ENCODE data around the gene SYT1.

The SYT1 gene

DNA sequence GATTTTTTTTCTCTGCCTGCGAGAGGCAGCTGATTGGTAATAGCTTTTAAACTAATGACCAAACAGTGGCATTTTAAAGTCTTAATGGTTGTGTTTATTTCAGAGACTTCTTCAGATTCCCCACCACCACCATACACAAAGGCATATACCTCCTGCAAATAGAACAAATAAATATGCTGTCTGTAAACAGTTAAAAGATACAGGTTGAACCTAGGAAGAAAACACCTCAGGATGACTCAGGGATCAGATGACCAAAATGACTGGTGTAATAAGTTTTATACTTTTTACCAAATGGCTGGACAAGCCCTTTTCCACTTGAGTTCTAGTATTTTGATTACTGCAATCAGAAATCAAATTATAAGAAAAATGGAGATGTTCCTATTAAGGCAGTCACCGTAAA is 462.1 kb downstream of the SYT1 start:
- Histone ChIP-seq H3K27me3 (ENCODE audit: insufficient read depth, low read length) (no peaks in the 10 kb centered on the region), H3K27ac (ENCODE audit: low read depth, low read length) (no peak overlapping the region), H2AFZ (ENCODE audit: low read length, unreplicated experiment) (no peak overlapping the region), H3K36me3 (ENCODE audit: insufficient read depth, low read length) (no peaks in the 10 kb centered on the region), H3K4me1 (ENCODE audit: control insufficient read depth, insufficient read depth, low read length, unreplicated experiment) (peaks cover 8% of the 10 kb centered on the region), H3K79me2 (ENCODE audit: control insufficient read depth, insufficient read depth, low read length, unreplicated experiment) (no peaks in the 10 kb centered on the region), H3K4me3 (ENCODE audit: low read depth, low read length) (no peak overlapping the region)

DNA sequence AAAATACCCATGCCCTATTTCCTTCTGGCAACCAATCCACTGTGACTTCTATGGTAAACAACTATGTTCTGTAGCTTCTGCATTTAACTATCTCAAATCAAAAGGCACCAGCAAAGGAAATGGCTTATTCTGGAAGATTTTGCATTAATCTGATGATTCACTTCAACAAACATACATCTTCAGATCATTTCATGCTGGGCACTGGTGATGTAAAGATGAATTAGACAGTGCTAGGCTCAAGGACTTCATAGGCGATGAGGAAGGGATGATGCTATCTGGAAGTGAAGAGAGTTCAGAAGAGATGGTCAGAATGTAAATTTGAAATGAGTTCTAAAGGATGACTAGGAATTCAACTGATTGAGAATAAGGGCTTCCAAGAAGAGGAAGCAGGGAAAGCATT is 462.9 kb downstream of the SYT1 start:
- peaks cover 16% of the 10 kb centered on the region for H3K4me1 ChIP-seq (ENCODE audit: control insufficient read depth, insufficient read depth, low read length, unreplicated experiment)
- H3K27ac ChIP-seq (ENCODE audit: low read depth, low read length) = no peak overlapping the region
- no peak overlapping the region for H2AFZ ChIP-seq (ENCODE audit: low read length, unreplicated experiment)
- H3K79me2 ChIP-seq (ENCODE audit: control insufficient read depth, insufficient read depth, low read length, unreplicated experiment) = no peaks in the 10 kb centered on the region
- H3K27me3 ChIP-seq (ENCODE audit: insufficient read depth, low read length) = no peaks in the 10 kb centered on the region
- no peaks in the 10 kb centered on the region for H3K36me3 ChIP-seq (ENCODE audit: insufficient read depth, low read length)
- H3K4me3 ChIP-seq (ENCODE audit: low read depth, low read length) = no peak overlapping the region

DNA sequence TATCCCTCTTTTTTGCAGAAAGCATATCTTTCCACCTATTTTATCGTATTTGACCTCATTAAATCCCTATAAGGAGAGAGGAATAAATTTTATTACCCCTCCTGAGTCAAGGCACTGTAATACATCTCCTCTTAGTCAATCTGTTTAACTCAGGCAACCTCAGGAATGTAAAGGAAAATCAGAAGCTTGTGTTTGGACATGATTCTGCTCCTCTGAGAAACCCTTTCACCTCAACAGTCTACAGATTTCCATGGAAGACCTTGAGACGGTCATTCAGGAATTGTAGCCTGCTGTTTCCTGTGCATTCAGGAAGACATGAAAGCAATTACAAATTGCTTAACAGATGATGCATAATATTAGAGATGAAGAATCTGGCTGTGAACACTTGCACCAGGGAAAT is 465.4 kb downstream of the SYT1 start:
- Histone ChIP-seq H3K36me3 (ENCODE audit: insufficient read depth, low read length) (no peaks in the 10 kb centered on the region), H3K4me3 (ENCODE audit: low read depth, low read length) (no peak overlapping the region), H3K4me1 (ENCODE audit: control insufficient read depth, insufficient read depth, low read length, unreplicated experiment) (peaks cover 17% of the 10 kb centered on the region), H3K27ac (ENCODE audit: low read depth, low read length) (no peak overlapping the region), H2AFZ (ENCODE audit: low read length, unreplicated experiment) (no peak overlapping the region), H3K79me2 (ENCODE audit: control insufficient read depth, insufficient read depth, low read length, unreplicated experiment) (no peaks in the 10 kb centered on the region), H3K27me3 (ENCODE audit: insufficient read depth, low read length) (no peaks in the 10 kb centered on the region)

DNA sequence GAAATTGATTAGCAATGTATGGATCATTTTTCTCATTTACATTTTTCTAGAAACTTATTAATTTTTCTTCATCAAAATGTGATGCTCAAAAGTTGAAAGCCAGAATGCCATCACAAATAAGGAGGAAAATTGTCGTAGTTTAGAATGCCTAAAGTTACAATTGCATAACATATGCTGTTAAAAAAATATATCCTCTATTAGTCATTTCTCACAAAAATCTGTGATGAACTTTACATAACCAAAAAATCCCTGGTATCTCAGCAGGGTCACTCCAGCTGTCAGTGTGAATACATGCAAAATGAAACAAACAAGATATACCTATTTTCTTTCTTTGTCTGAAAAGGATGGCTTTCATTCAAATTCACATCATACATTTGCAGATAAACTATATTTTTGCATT is 467.3 kb downstream of the SYT1 start:
- Histone ChIP-seq H3K79me2 (ENCODE audit: control insufficient read depth, insufficient read depth, low read length, unreplicated experiment) (no peaks in the 10 kb centered on the region), H3K36me3 (ENCODE audit: insufficient read depth, low read length) (no peaks in the 10 kb centered on the region), H2AFZ (ENCODE audit: low read length, unreplicated experiment) (no peak overlapping the region), H3K4me3 (ENCODE audit: low read depth, low read length) (no peak overlapping the region), H3K4me1 (ENCODE audit: control insufficient read depth, insufficient read depth, low read length, unreplicated experiment) (peaks cover 13% of the 10 kb centered on the region), H3K27me3 (ENCODE audit: insufficient read depth, low read length) (no peaks in the 10 kb centered on the region), H3K27ac (ENCODE audit: low read depth, low read length) (no peak overlapping the region)

GRCh38 chr12:79333144-79333543 is 468.6 kb downstream of the SYT1 start:
- no peak overlapping the region for H3K4me3 ChIP-seq (ENCODE audit: low read depth, low read length)
- H3K79me2 ChIP-seq (ENCODE audit: control insufficient read depth, insufficient read depth, low read length, unreplicated experiment) = no peaks in the 10 kb centered on the region

DNA sequence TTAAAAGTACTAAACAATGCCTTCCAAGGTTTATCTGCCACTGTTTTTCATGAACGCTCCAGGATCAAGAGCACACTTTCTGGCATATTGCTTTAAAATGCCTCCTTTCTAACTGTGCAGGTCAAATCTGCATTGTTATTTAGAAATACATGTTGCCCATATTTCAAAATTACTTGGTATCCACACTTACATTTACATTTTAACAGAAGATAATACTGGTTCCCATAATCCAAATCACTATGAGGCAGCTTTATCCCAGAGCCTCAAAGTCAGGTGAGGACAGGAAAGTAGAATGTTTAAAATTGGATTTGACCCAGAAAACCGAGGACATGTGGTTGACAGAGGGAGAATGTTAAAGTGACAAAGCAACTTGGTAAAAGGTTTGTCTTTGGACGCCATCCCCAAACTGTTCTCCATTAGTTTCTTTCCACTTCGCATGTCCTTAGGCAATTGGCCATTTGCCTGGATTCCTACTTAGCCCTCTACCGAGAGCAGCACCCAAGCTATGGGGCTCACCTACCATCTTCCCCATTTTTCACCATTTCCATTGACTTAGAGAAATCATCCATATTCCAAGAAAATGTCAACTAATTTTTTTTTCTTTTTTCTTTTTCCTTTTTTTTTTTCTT is 473.2 kb downstream of the SYT1 start:
- Histone ChIP-seq H3K27ac (ENCODE audit: low read depth, low read length) (no peak overlapping the region), H2AFZ (ENCODE audit: low read length, unreplicated experiment) (no peak overlapping the region), H3K79me2 (ENCODE audit: control insufficient read depth, insufficient read depth, low read length, unreplicated experiment) (no peaks in the 10 kb centered on the region), H3K4me3 (ENCODE audit: low read depth, low read length) (no peak overlapping the region), H3K36me3 (ENCODE audit: insufficient read depth, low read length) (no peaks in the 10 kb centered on the region), H3K4me1 (ENCODE audit: control insufficient read depth, insufficient read depth, low read length, unreplicated experiment) (no peaks in the 10 kb centered on the region), H3K27me3 (ENCODE audit: insufficient read depth, low read length) (no peaks in the 10 kb centered on the region)

More at GRCh38 chr12:79333144-79333543, 468.6 kb downstream of the SYT1 start:
- Histone ChIP-seq H2AFZ (ENCODE audit: low read length, unreplicated experiment) (no peak overlapping the region), H3K27ac (ENCODE audit: low read depth, low read length) (no peak overlapping the region), H3K4me1 (ENCODE audit: control insufficient read depth, insufficient read depth, low read length, unreplicated experiment) (peaks cover 11% of the 10 kb centered on the region), H3K27me3 (ENCODE audit: insufficient read depth, low read length) (no peaks in the 10 kb centered on the region), H3K36me3 (ENCODE audit: insufficient read depth, low read length) (no peaks in the 10 kb centered on the region)

DNA sequence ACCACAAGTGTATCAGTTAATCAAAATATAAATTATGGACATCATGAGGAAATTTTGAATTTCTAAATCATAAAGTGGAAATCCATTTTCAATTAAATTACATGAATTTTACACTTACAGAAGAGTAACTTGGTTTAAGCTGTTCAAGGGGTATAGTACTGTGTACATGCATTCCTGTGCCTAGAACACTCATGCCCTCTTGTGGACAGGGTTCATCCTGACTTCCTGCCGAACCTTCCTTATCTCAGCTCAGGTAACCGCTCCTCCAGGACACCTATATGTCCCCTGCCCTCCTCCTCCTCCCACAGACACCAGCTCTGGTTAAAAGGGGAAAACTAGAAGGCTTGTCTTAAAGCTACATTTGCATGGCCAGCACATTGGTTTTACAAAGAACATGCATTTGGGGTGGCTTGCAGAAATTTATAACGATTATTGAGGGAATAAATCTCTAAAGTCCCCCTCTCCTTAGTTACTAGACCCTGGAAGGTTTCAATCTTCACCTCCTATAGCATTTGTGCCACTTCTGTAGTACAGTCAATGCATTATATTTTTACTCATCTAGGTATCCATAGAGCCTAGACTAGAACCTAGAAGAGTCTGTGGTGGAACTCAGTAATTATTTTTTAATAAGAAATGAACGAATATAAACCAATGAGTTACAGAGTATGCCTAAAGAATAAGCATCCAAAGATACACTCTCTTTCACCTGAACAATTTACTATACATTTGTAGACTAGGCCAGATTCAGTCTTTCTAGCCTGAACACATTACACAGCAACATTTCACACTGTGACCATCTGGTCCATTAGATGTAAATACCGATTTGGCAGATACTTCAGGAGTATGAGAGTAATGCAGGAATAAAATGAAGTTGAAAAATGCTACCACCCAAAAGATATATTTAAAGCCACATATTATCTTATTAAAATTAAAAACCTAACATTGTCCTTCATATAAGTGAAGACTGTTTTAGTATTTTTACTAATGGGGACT is 480.6 kb downstream of the SYT1 start:
- Histone ChIP-seq H3K36me3 (ENCODE audit: insufficient read depth, low read length) (no peaks in the 10 kb centered on the region), H3K79me2 (ENCODE audit: control insufficient read depth, insufficient read depth, low read length, unreplicated experiment) (no peaks in the 10 kb centered on the region), H3K4me3 (ENCODE audit: low read depth, low read length) (no peak overlapping the region), H2AFZ (ENCODE audit: low read length, unreplicated experiment) (no peak overlapping the region), H3K27ac (ENCODE audit: low read depth, low read length) (no peak overlapping the region), H3K4me1 (ENCODE audit: control insufficient read depth, insufficient read depth, low read length, unreplicated experiment) (no peaks in the 10 kb centered on the region), H3K27me3 (ENCODE audit: insufficient read depth, low read length) (no peaks in the 10 kb centered on the region)

GRCh38 chr12:79347866-79348265 is 483.3 kb downstream of the SYT1 start:
- H3K79me2 ChIP-seq (ENCODE audit: control insufficient read depth, insufficient read depth, low read length, unreplicated experiment) = no peaks in the 10 kb centered on the region
- H3K27ac ChIP-seq (ENCODE audit: low read depth, low read length) = no peak overlapping the region
- no peaks in the 10 kb centered on the region for H3K4me1 ChIP-seq (ENCODE audit: control insufficient read depth, insufficient read depth, low read length, unreplicated experiment)
- no peaks in the 10 kb centered on the region for H3K27me3 ChIP-seq (ENCODE audit: insufficient read depth, low read length)
- H3K36me3 ChIP-seq (ENCODE audit: insufficient read depth, low read length) = no peaks in the 10 kb centered on the region
- no peak overlapping the region for H2AFZ ChIP-seq (ENCODE audit: low read length, unreplicated experiment)
- no peak overlapping the region for H3K4me3 ChIP-seq (ENCODE audit: low read depth, low read length)

- Histone ChIP-seq H3K36me3 (ENCODE audit: insufficient read depth, low read length) (no peaks in the 10 kb centered on the region), H3K4me3 (ENCODE audit: low read depth, low read length) (no peak overlapping the region), H2AFZ (ENCODE audit: low read length, unreplicated experiment) (no peak overlapping the region), H3K27me3 (ENCODE audit: insufficient read depth, low read length) (no peaks in the 10 kb centered on the region), H3K4me1 (ENCODE audit: control insufficient read depth, insufficient read depth, low read length, unreplicated experiment) (no peaks in the 10 kb centered on the region), H3K79me2 (ENCODE audit: control insufficient read depth, insufficient read depth, low read length, unreplicated experiment) (no peaks in the 10 kb centered on the region), H3K27ac (ENCODE audit: low read depth, low read length) (no peak overlapping the region)
These were observed 486.7 kb downstream of the SYT1 start for GRCh38 chr12:79351251-79351650.

- Histone ChIP-seq H3K36me3 (ENCODE audit: insufficient read depth, low read length) (no peaks in the 10 kb centered on the region), H3K79me2 (ENCODE audit: control insufficient read depth, insufficient read depth, low read length, unreplicated experiment) (no peaks in the 10 kb centered on the region), H3K4me1 (ENCODE audit: control insufficient read depth, insufficient read depth, low read length, unreplicated experiment) (no peaks in the 10 kb centered on the region), H3K27me3 (ENCODE audit: insufficient read depth, low read length) (no peaks in the 10 kb centered on the region), H2AFZ (ENCODE audit: low read length, unreplicated experiment) (no peak overlapping the region), H3K4me3 (ENCODE audit: low read depth, low read length) (no peak overlapping the region), H3K27ac (ENCODE audit: low read depth, low read length) (no peak overlapping the region)
These were observed 491.6 kb downstream of the SYT1 start for GRCh38 chr12:79356216-79356615.

DNA sequence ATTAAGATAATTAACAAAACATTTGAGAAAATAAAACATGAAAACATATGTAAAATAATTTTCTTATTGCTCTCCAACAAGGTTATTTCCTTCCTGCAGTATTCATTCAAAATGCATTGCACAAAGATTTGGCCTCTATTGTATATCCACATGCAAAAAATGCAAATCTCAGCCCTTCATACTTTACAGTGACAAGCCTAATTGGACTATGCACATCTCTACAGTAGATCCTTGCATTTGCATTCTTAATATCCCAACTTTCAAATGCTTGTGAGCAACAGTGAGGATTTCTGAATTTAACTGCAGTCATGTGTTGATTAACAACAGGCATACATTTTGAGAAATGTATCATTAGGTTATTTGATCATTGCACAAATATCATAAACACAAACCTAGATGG is 492.5 kb downstream of the SYT1 start:
- Histone ChIP-seq H3K27me3 (ENCODE audit: insufficient read depth, low read length) (no peaks in the 10 kb centered on the region), H3K27ac (ENCODE audit: low read depth, low read length) (no peak overlapping the region), H2AFZ (ENCODE audit: low read length, unreplicated experiment) (no peak overlapping the region), H3K79me2 (ENCODE audit: control insufficient read depth, insufficient read depth, low read length, unreplicated experiment) (no peaks in the 10 kb centered on the region), H3K36me3 (ENCODE audit: insufficient read depth, low read length) (no peaks in the 10 kb centered on the region), H3K4me1 (ENCODE audit: control insufficient read depth, insufficient read depth, low read length, unreplicated experiment) (no peaks in the 10 kb centered on the region), H3K4me3 (ENCODE audit: low read depth, low read length) (no peak overlapping the region)

All from ACC112 (cell line).